ENCODE data around the gene TENT4B. TPM values are rescaled to one million over a fixed set of nuclear protein-coding genes. Genes with fewer than 3 reads are reported as not detected.

Gene TENT4B
- total RNA-seq, 1 experiment from 2014 or later: 28.6 TPM

- no peak for DNase-seq
- Mint-ChIP-seq H3K27me3 (ENCODE audit: insufficient read depth, unreplicated experiment) (no peaks in the 10 kb centered on the region), H3K4me3 (ENCODE audit: unreplicated experiment) (no peak overlapping the region), H3K9me3 (ENCODE audit: unreplicated experiment) (no peaks in the 10 kb centered on the region), H3K27ac (ENCODE audit: unreplicated experiment) (no peak overlapping the region), H3K36me3 (ENCODE audit: insufficient read depth, unreplicated experiment) (peaks cover 16% of the 10 kb centered on the region), H3K4me1 (ENCODE audit: low read depth, unreplicated experiment) (no peaks in the 10 kb centered on the region)
- no peak overlapping the region for H3K4me3 ChIP-seq (ENCODE audit: low read depth, low read length)
- H3K9me3 ChIP-seq: no peaks in the 10 kb centered on the region
- no peaks in the 10 kb centered on the region for H3K4me1 ChIP-seq
- TF ChIP-seq CTCF (IDR thresholded peaks at IDR 0.05; ENCODE audit: insufficient read depth in 1 of 2, low read depth in 1 of 2, low read length in 1 of 2, severe bottlenecking in 1 of 2, unreplicated experiment in 1 of 2): no peak
- H3K36me3 ChIP-seq (ENCODE audit: control insufficient read depth, insufficient read depth, low read length): no peaks in the 10 kb centered on the region; the same call in none of the 2 replicates
- ChIA-PET CTCF (interaction anchor here (1.1 kb wide), 1 partner anchor 11 kb away, joined by 3 read pairs; no protein-coding TSS in a partner anchor), POLR2A (no interaction called here)
- H3K27me3 ChIP-seq (replicated peaks; ENCODE audit: control insufficient read depth, insufficient read depth, low read length): no peaks in the 10 kb centered on the region
- intact Hi-C loops (cut with micrococcal nuclease; ENCODE audit: unreplicated experiment): no loop called here
- no TSS peak for BruUV-seq (replicated peaks)
These were observed 118.3 kb downstream of the TENT4B start for GRCh38 chr16:50271148-50272041.

- no TSS peak for BruUV-seq (replicated peaks)
- intact Hi-C loops (cut with micrococcal nuclease; ENCODE audit: unreplicated experiment): no loop called here
- no peaks in the 10 kb centered on the region; the same call in none of the 2 replicates for H3K36me3 ChIP-seq (ENCODE audit: control insufficient read depth, insufficient read depth, low read length)
- Mint-ChIP-seq H3K36me3 (ENCODE audit: insufficient read depth, unreplicated experiment) (peaks cover 16% of the 10 kb centered on the region), H3K9me3 (ENCODE audit: unreplicated experiment) (no peaks in the 10 kb centered on the region), H3K27ac (ENCODE audit: unreplicated experiment) (no peak overlapping the region), H3K27me3 (ENCODE audit: insufficient read depth, unreplicated experiment) (no peaks in the 10 kb centered on the region), H3K4me3 (ENCODE audit: unreplicated experiment) (no peak overlapping the region), H3K4me1 (ENCODE audit: low read depth, unreplicated experiment) (no peaks in the 10 kb centered on the region)
- 0 out of 2 replicates have a peak, but pooled peaks cover 1% of the 10 kb centered on the region for H3K4me1 ChIP-seq
- H3K27me3 ChIP-seq (replicated peaks; ENCODE audit: control insufficient read depth, insufficient read depth, low read length): no peaks in the 10 kb centered on the region
- no peak for TF ChIP-seq CTCF (IDR thresholded peaks at IDR 0.05; ENCODE audit: insufficient read depth in 1 of 2, low read depth in 1 of 2, low read length in 1 of 2, severe bottlenecking in 1 of 2, unreplicated experiment in 1 of 2)
- ChIA-PET POLR2A (no interaction called here), CTCF (no interaction called here)
- no peak for DNase-seq
- no peaks in the 10 kb centered on the region for H3K9me3 ChIP-seq
- H3K4me3 ChIP-seq (ENCODE audit: low read depth, low read length): no peak overlapping the region
These were observed 119.0 kb downstream of the TENT4B start for GRCh38 chr16:50272111-50272571.

DNA sequence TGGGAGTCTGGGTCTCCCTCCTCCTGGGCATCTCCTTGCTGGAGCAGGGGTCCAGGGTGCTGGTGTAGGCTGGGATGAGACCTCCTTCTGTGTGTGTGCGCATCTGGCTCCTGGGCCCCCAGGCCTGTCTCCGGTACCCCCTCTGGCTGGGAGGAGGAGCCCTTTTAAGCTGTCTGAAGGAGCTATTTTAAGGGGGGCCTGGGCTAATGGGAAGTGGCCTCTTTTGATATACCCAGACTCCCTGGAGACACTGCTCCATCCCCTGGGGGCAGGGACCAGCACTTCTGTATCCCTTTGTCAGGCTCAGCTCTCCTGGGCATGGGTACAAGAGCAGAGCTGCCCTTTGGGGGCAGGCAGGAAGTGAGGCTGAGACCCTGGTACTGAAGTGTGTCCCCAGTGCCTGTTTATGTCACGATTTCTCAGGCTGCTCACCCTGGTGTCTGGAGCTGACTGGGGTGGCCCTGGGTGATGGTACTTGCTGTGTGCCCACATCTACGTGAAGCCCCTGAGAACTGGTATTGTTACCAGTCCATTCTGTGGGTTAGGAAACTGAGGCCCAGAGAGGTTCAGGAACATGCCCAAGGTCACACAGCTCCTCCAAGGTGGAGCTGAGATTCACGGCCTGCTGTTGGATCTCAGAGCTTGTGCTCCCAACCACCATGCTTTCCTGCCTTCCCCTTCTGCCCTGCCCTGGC, 119.7 kb downstream of the TENT4B start:
- H3K36me3 ChIP-seq (ENCODE audit: control insufficient read depth, insufficient read depth, low read length): no peaks in the 10 kb centered on the region; the same call in 1 of the 2 replicates
- Mint-ChIP-seq H3K4me3 (ENCODE audit: unreplicated experiment) (no peak overlapping the region), H3K4me1 (ENCODE audit: low read depth, unreplicated experiment) (no peaks in the 10 kb centered on the region), H3K36me3 (ENCODE audit: insufficient read depth, unreplicated experiment) (peaks cover 16% of the 10 kb centered on the region), H3K27ac (ENCODE audit: unreplicated experiment) (no peak overlapping the region), H3K27me3 (ENCODE audit: insufficient read depth, unreplicated experiment) (no peaks in the 10 kb centered on the region), H3K9me3 (ENCODE audit: unreplicated experiment) (no peaks in the 10 kb centered on the region)
- POLR2A ChIA-PET: no interaction called here
- no peaks in the 10 kb centered on the region for H3K27me3 ChIP-seq (replicated peaks; ENCODE audit: control insufficient read depth, insufficient read depth, low read length)
- intact Hi-C loops (cut with micrococcal nuclease; ENCODE audit: unreplicated experiment): no loop called here
- no peak for TF ChIP-seq CTCF (IDR thresholded peaks at IDR 0.05; ENCODE audit: insufficient read depth in 1 of 2, low read depth in 1 of 2, low read length in 1 of 2, severe bottlenecking in 1 of 2, unreplicated experiment in 1 of 2)
- H3K4me3 ChIP-seq (ENCODE audit: low read depth, low read length): no peak overlapping the region
- 0 out of 2 replicates have a peak, but pooled peaks cover 3% of the 10 kb centered on the region for H3K4me1 ChIP-seq
- no peaks in the 10 kb centered on the region for H3K9me3 ChIP-seq
- BruUV-seq (replicated peaks): no TSS peak
- CTCF ChIA-PET: no interaction called here
- no peak for DNase-seq
